WTC11 (cell line): Measurements from ENCODE around the gene PSME4. TPM values are rescaled to one million over a fixed set of nuclear protein-coding genes. Genes with fewer than 3 reads are reported as not detected.

Experiments used
- ATAC-seq: fragments of 200-7000 bp; cut with Tn5 transposase; 2 replicates; pipeline ENCODE4 v1.10.0; 2021; ENCODE audit warnings: mild to moderate bottlenecking, moderate library complexity
- CTCF ChIA-PET: fragments of 300-600 bp; sonication (Branson Sonifier 250); formaldehyde crosslinking; loops from one replicate; lab custom pipeline; 2021; ENCODE audit warnings: antibody characterized with exemption; lab: Charles Lee
- POLR2A ChIA-PET: fragments of 350-600 bp; sonication (Branson Sonifier 250); formaldehyde crosslinking; loops from one replicate; lab custom pipeline; 2021; ENCODE audit warnings: antibody characterized with exemption; lab: Charles Lee
- DNase-seq: peaks from one replicate; pipeline ENCODE4 v3.0.0; 2021; ENCODE audit warnings: low spot score
- H3K27ac Mint-ChIP-seq: 2 replicates; pipeline ENCODE4 v1.8.0; 2021; ENCODE audit warnings: mixed read lengths
- H3K27me3 Mint-ChIP-seq: 2 replicates; pipeline ENCODE4 v1.8.0; 2021; ENCODE audit warnings: low read depth, mild to moderate bottlenecking, moderate library complexity, mixed read lengths
- H3K36me3 Mint-ChIP-seq: 2 replicates; pipeline ENCODE4 v1.8.0; 2021; ENCODE audit warnings: mixed read lengths
- H3K4me1 Mint-ChIP-seq: 2 replicates; pipeline ENCODE4 v1.8.0; 2022; ENCODE audit warnings: mixed read lengths
- H3K4me3 Mint-ChIP-seq: 2 replicates; pipeline ENCODE4 v1.8.0; 2021; ENCODE audit warnings: mild to moderate bottlenecking, moderate library complexity, mixed read lengths
- H3K9me3 Mint-ChIP-seq: 2 replicates; pipeline ENCODE4 v1.8.0; 2021; ENCODE audit warnings: mixed read lengths
- AFF4 ChIP-seq: sonication (generic); formaldehyde crosslinking; IDR thresholded peaks from 2 replicates; pipeline ENCODE4 v1.8.1; 2023; ENCODE audit warnings: mild to moderate bottlenecking, missing genetic modification reagents, borderline replicate concordance
- CDX4 ChIP-seq: fragments of 250-450 bp; sonication (Bioruptor Pico); IDR thresholded peaks from 2 replicates; pipeline ENCODE4 v1.9.0; 2021; ENCODE audit warnings: moderate library complexity, mild to moderate bottlenecking, inconsistent platforms, borderline replicate concordance
- CREB1 ChIP-seq: sonication (generic); formaldehyde crosslinking; IDR thresholded peaks from 2 replicates; pipeline ENCODE4 v1.8.0; 2023; ENCODE audit warnings: mild to moderate bottlenecking, missing genetic modification reagents
- E2F5 ChIP-seq: sonication (generic); formaldehyde crosslinking; IDR thresholded peaks from 2 replicates; pipeline ENCODE4 v1.8.1; 2022; ENCODE audit warnings: mild to moderate bottlenecking, moderate library complexity, missing genetic modification reagents
- ERG ChIP-seq: fragments of 250-450 bp; sonication (Bioruptor Pico); IDR thresholded peaks from 2 replicates; pipeline ENCODE4 v1.8.0; 2021; ENCODE audit warnings: mild to moderate bottlenecking
- FOXP1 ChIP-seq: sonication (generic); formaldehyde crosslinking; IDR thresholded peaks from 2 replicates; pipeline ENCODE4 v1.8.0; 2022; ENCODE audit warnings: missing genetic modification reagents, mild to moderate bottlenecking, moderate library complexity, borderline replicate concordance
- IRF2 ChIP-seq: sonication (generic); formaldehyde crosslinking; IDR thresholded peaks from 2 replicates; pipeline ENCODE4 v1.8.0; 2022; ENCODE audit warnings: low read depth, missing genetic modification reagents, borderline replicate concordance
- JUN ChIP-seq: sonication (generic); formaldehyde crosslinking; IDR thresholded peaks from 2 replicates; pipeline ENCODE4 v1.8.0; 2023; ENCODE audit warnings: mild to moderate bottlenecking, missing genetic modification reagents
- NFYB ChIP-seq: sonication (generic); formaldehyde crosslinking; conservative IDR thresholded peaks from 2 replicates; pipeline ENCODE4 v1.8.0; 2022; ENCODE audit warnings: low read depth, missing genetic modification reagents
- NR1H2 ChIP-seq: sonication (generic); formaldehyde crosslinking; IDR thresholded peaks from 2 replicates; pipeline ENCODE4 v1.9.0; 2021; ENCODE audit warnings: mild to moderate bottlenecking, moderate library complexity, missing genetic modification reagents
- TCF7 ChIP-seq: sonication (generic); formaldehyde crosslinking; IDR thresholded peaks from 2 replicates; pipeline ENCODE4 v1.8.0; 2022; ENCODE audit warnings: mild to moderate bottlenecking, low read depth, missing genetic modification reagents, moderate library complexity
- TEAD4 ChIP-seq: sonication (generic); formaldehyde crosslinking; IDR thresholded peaks from 2 replicates; pipeline ENCODE4 v1.8.0; 2022; ENCODE audit warnings: mild to moderate bottlenecking, missing genetic modification reagents
- USF2 ChIP-seq: sonication (generic); formaldehyde crosslinking; IDR thresholded peaks from 2 replicates; pipeline ENCODE4 v1.8.1; 2023; ENCODE audit warnings: mild to moderate bottlenecking, missing genetic modification reagents, moderate library complexity
- ZNF138 ChIP-seq: sonication (generic); formaldehyde crosslinking; conservative IDR thresholded peaks from 2 replicates; pipeline ENCODE4 v1.8.1; 2022; ENCODE audit warnings: mild to moderate bottlenecking, moderate library complexity, missing genetic modification reagents
- ZNF423 ChIP-seq: fragments of 250-450 bp; sonication (Bioruptor Pico); IDR thresholded peaks from 2 replicates; pipeline ENCODE4 v2.1.2; 2022; ENCODE audit warnings: mild to moderate bottlenecking, moderate library complexity
- ZNF532 ChIP-seq: fragments of 250-450 bp; sonication (Bioruptor Pico); IDR thresholded peaks from 2 replicates; pipeline ENCODE4 v1.9.0; 2021; ENCODE audit warnings: mild to moderate bottlenecking, borderline replicate concordance
- total RNA-seq: library from RNA; stranded (reverse); gene quantifications from 3 replicates; pipeline ENCODE4 v1.2.3, GENCODE V29; 2021

Gene PSME4
- total RNA-seq, 1 experiment from 2014 or later: 91.9 TPM

GRCh38 chr2:53829273-53829979, 141.4 kb downstream of the PSME4 start (continued):
- no peak for TF ChIP-seq E2F5 (CRISPR knock-in tag)
- no peak for TF ChIP-seq ZNF532 (CRISPR knock-in tag)
- no peak for TF ChIP-seq IRF2 (CRISPR knock-in tag)
- TF ChIP-seq CREB1 (CRISPR knock-in tag): no peak
- no peak for TF ChIP-seq TCF7 (CRISPR knock-in tag)
- no peak for TF ChIP-seq ERG (CRISPR knock-in tag)
- TF ChIP-seq NFYB (CRISPR knock-in tag): no peak
- TF ChIP-seq ZNF423: no peak
- TF ChIP-seq FOXP1 (CRISPR knock-in tag): no peak
- TF ChIP-seq ZNF138: no peak
- TF ChIP-seq CDX4 (CRISPR knock-in tag): no peak
- TF ChIP-seq TEAD4: no peak

GRCh38 chr2:53828331-53828730, 142.5 kb downstream of the PSME4 start:
- no peaks in the 10 kb centered on the region for H3K9me3 Mint-ChIP-seq
- no peak for TF ChIP-seq AFF4
- TF ChIP-seq JUN (CRISPR knock-in tag): no peak
- TF ChIP-seq USF2 (CRISPR knock-in tag): no peak
- TF ChIP-seq NR1H2 (CRISPR knock-in tag): no peak
- TF ChIP-seq, all 79 proteins: peak for 0
- no peaks in the 10 kb centered on the region for H3K36me3 Mint-ChIP-seq
- ATAC-seq (no peak), DNase-seq (no peak)
- H3K27me3 Mint-ChIP-seq: no peaks in the 10 kb centered on the region
- H3K4me1 Mint-ChIP-seq: peaks cover 42% of the 10 kb centered on the region
- H3K27ac Mint-ChIP-seq: peak overlapping the region; percentile 69
- CTCF ChIA-PET: no interaction called here
- POLR2A ChIA-PET: no interaction called here
- no peak overlapping the region for H3K4me3 Mint-ChIP-seq
